22Rv1 (cell line): Measurements from ENCODE around the gene PADI2.

Experiments used
- ZFX ChIP-seq: fragments of 450-650 bp; IDR thresholded peaks from 2 replicates; pipeline ENCODE4 v1.6.1; 2017; ENCODE audit warnings: antibody characterized with exemption, borderline replicate concordance
- TF ChIP-seq, protein P1 (sequence below): fragments of 450-650 bp; IDR thresholded peaks from 2 replicates; pipeline ENCODE4 v1.5.1; 2017; ENCODE audit warnings: mild to moderate bottlenecking

DNA sequence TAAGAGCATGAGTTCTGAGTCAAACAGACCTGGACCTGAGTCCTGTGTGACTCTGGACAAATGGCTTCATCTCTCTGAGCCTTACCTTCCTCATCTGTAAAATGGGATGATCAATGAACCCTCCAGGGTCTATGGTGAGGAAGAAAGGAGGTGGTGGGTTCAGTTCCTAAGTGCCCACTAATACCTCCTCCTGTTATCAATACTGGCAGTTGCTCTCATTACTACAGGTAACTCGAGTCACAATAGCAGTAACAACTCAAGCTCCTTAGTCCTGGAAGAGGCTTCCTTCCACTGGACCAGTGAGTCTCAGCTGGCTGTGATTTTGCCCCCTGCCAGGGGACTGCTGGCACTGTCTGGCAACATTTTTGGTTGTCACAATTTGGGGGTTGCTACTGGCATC lies 2.6 kb downstream of the PADI2 start:
- TF ChIP-seq, protein P1, sequence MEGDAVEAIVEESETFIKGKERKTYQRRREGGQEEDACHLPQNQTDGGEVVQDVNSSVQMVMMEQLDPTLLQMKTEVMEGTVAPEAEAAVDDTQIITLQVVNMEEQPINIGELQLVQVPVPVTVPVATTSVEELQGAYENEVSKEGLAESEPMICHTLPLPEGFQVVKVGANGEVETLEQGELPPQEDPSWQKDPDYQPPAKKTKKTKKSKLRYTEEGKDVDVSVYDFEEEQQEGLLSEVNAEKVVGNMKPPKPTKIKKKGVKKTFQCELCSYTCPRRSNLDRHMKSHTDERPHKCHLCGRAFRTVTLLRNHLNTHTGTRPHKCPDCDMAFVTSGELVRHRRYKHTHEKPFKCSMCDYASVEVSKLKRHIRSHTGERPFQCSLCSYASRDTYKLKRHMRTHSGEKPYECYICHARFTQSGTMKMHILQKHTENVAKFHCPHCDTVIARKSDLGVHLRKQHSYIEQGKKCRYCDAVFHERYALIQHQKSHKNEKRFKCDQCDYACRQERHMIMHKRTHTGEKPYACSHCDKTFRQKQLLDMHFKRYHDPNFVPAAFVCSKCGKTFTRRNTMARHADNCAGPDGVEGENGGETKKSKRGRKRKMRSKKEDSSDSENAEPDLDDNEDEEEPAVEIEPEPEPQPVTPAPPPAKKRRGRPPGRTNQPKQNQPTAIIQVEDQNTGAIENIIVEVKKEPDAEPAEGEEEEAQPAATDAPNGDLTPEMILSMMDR: no peak
- no peak for TF ChIP-seq ZFX
